DMS53 (cell line): ENCODE data around the gene RAMP1.

Experiments used
- DNase-seq: peaks from one replicate; lab custom pipeline; 2025; lab: John Stamatoyannopoulos, UW

RAMP1 gene

GRCh38 chr2:237917696-237918374, 58.4 kb downstream of the RAMP1 start:
- DNase-seq, result no peak

- no peak for DNase-seq
Measured at GRCh38 chr2:237919593-237919992, 60.2 kb downstream of the RAMP1 start.

- DNase-seq, result no peak
Measured at GRCh38 chr2:237920673-237921072, 61.2 kb downstream of the RAMP1 start.

- no peak for DNase-seq
Measured at GRCh38 chr2:237921967-237922492, 62.6 kb downstream of the RAMP1 start.

GRCh38 chr2:237922641-237923361, 63.4 kb downstream of the RAMP1 start:
- peak; percentile 77 for DNase-seq

- peak; percentile 29 for DNase-seq
Measured at GRCh38 chr2:237923481-237924163, 64.2 kb downstream of the RAMP1 start.

GRCh38 chr2:237924164-237924534, 64.7 kb downstream of the RAMP1 start:
- no peak for DNase-seq

GRCh38 chr2:237927135-237927534, 67.7 kb downstream of the RAMP1 start:
- no peak for DNase-seq

- peak; percentile 21 for DNase-seq
Measured at GRCh38 chr2:237927986-237928385, 68.6 kb downstream of the RAMP1 start.

GRCh38 chr2:237929979-237930378, 70.6 kb downstream of the RAMP1 start:
- no peak for DNase-seq

GRCh38 chr2:237931205-237931721, 71.8 kb downstream of the RAMP1 start:
- no peak for DNase-seq

GRCh38 chr2:237932731-237933131, 73.3 kb downstream of the RAMP1 start:
- no peak for DNase-seq

- no peak for DNase-seq
Measured at GRCh38 chr2:237934186-237934585, 74.8 kb downstream of the RAMP1 start.

- peak; percentile 28 for DNase-seq
Measured at GRCh38 chr2:237935740-237936452, 76.5 kb downstream of the RAMP1 start.

GRCh38 chr2:237939251-237939650, 79.8 kb downstream of the RAMP1 start:
- DNase-seq, result peak; percentile 92

GRCh38 chr2:237940828-237941227, 81.4 kb downstream of the RAMP1 start:
- DNase-seq, result no peak

- no peak for DNase-seq
Measured at GRCh38 chr2:237941239-237941638, 81.8 kb downstream of the RAMP1 start.

- DNase-seq, result no peak
Measured at GRCh38 chr2:237942513-237942899, 83.1 kb downstream of the RAMP1 start.

- peak; percentile 66 for DNase-seq
Measured at GRCh38 chr2:237943395-237944094, 84.1 kb downstream of the RAMP1 start.

- DNase-seq, result peak; percentile 66
Measured at GRCh38 chr2:237944302-237944701, 84.9 kb downstream of the RAMP1 start.

GRCh38 chr2:237946423-237946822, 87.0 kb downstream of the RAMP1 start:
- DNase-seq, result no peak
